Measurements from ENCODE around the gene TRIM74. TPM values are rescaled to one million over a fixed set of nuclear protein-coding genes. Genes with fewer than 3 reads are reported as not detected.
"Not testable (repeated sequence)": the region's sequence is repeated elsewhere in the genome, so short reads cannot be mapped to it uniquely, and the experiment has no call there.

TRIM74 gene
- polyA plus RNA-seq (2011; rRNA removed) = 0.09 TPM in 1 of 2 replicates, not detected in the other
- not detected in 2 replicates for polyA minus RNA-seq (2011; rRNA and poly(A)+ RNA removed)

DNA sequence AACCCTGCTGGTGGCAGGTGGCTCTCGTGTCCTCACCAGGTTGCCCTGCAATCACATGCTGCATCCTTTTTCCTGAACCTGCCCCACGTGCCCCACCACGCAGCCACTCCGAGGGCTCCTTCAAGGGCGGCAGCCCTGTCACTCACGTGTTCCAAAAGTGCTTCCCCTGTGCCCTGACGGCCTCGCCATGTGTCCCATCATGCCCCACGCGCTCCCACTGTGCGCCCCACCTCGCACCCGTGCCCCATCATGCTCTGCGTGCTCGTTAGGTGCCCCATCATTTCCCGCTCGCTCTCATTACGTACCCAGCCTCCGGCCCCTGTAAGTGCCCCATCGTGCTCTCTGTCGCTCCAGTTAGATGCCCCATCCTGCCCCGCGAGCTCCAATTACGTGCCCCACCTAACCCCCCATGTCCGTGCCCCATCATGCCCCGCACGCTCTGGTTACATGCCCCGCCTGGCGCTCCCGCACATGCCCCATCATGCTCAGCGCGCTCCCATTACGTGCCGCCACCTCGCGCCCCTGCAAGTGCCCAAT lies at the start of gene TRIM74:
TRIM74 (minus strand) TSS at position 487 of the 537 bp plus-strand sequence. CDS start 3,309 bp downstream, outside the sequence.
- H3K27ac ChIP-seq (ENCODE audit: low read depth, low read length); H3K9me3 ChIP-seq (ENCODE audit: control insufficient read depth, insufficient read depth, low read length); H3K27me3 ChIP-seq (ENCODE audit: control insufficient read depth, insufficient read depth, low read length); POLR2A ChIA-PET; H3K4me3 ChIP-seq (ENCODE audit: low read depth, low read length); DNase-seq (ENCODE audit: low read depth, low spot score); CTCF ChIA-PET: not testable (repeated sequence)

DNA sequence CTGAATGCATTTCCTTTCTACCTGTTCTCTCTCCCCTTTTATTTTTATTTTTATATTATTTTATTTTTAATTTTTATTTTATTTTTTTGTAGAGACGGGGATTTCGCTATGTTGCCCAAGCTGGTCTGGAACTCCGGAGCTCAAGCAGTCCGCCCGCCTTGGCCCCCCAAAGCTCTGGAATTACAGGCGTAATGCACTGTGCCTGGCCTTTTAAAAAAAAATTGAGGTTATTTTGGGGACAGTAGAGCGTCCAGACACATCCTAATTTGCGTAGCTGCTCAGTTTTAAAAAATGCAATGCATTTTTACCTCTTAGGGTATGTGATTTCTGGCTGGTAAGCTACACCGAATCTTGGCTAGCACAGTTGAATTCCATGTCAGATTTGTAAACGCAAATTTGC lies 37.2 kb upstream of the TRIM74 start:
- peak overlapping the region; percentile 49 for H3K4me3 ChIP-seq (ENCODE audit: low read depth, low read length)
- POLR2A ChIA-PET; H3K9me3 ChIP-seq (ENCODE audit: control insufficient read depth, insufficient read depth, low read length); H3K27me3 ChIP-seq (ENCODE audit: control insufficient read depth, insufficient read depth, low read length); H3K27ac ChIP-seq (ENCODE audit: low read depth, low read length); CTCF ChIA-PET; DNase-seq (ENCODE audit: low read depth, low spot score): not testable (repeated sequence)

DNA sequence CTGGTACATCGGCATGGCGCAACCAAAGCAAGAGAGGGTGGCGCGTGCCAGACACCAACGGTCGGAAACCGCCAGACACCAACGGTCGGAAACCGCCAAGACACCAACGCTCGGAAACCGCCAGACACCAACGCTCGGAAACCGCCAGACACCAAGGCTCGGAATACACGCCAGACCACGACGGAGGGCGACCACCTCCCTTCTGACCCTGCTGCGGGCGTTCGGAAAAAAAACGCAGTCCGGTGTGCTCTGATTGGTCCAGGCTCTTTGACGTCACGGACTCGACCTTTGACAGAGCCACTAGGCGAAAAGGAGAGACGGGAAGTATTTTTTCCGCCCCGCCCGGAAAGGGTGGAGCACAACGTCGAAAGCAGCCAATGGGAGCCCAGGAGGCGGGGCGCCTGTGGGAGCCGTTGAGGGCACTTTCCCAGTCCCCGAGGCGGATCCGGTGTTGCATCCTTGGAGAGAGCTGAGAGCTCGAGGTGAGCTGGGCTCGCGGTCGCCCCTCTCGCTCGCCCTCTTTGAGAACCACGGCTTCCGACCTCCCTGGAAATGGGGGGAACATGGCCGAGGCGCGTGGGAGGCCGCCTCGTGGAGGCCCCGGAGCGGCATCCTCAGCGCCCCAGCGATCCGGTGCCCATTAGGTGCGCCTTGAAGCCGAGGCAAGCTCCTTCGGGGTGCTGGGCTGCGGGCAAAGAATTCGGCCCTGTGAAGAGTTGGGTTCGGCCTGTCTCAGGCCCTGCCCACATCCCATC lies 36.6 kb upstream of the TRIM74 start:
- H3K27ac ChIP-seq (ENCODE audit: low read depth, low read length) = peak overlapping the region; percentile 89
- POLR2A ChIA-PET; H3K27me3 ChIP-seq (ENCODE audit: control insufficient read depth, insufficient read depth, low read length); CTCF ChIA-PET; H3K9me3 ChIP-seq (ENCODE audit: control insufficient read depth, insufficient read depth, low read length): not testable (repeated sequence)
- peak; percentile 18 for DNase-seq (ENCODE audit: low read depth, low spot score)
- peak overlapping the region; percentile 66 for H3K4me3 ChIP-seq (ENCODE audit: low read depth, low read length)

DNA sequence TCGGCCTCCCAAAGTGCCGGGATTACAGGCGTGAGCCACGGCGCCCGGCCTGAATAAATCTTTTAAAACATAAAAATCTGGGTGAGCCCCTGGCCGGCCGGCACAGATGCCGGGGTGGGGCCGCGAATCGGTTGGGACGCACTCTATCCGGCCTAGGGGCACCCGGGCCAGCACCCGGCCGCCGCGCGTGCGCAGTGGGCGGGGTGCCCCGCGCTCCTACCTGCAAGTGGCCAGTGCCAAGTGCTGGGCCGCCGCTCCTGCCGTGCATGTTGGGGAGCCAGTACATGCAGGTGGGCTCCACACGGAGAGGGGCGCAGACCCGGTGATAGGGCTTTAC lies 36.1 kb upstream of the TRIM74 start:
- H3K27me3 ChIP-seq (ENCODE audit: control insufficient read depth, insufficient read depth, low read length); H3K9me3 ChIP-seq (ENCODE audit: control insufficient read depth, insufficient read depth, low read length); POLR2A ChIA-PET; DNase-seq (ENCODE audit: low read depth, low spot score); CTCF ChIA-PET: not testable (repeated sequence)
- H3K27ac ChIP-seq (ENCODE audit: low read depth, low read length) = peak overlapping the region; percentile 39
- H3K4me3 ChIP-seq (ENCODE audit: low read depth, low read length) = peak overlapping the region; percentile 66

DNA sequence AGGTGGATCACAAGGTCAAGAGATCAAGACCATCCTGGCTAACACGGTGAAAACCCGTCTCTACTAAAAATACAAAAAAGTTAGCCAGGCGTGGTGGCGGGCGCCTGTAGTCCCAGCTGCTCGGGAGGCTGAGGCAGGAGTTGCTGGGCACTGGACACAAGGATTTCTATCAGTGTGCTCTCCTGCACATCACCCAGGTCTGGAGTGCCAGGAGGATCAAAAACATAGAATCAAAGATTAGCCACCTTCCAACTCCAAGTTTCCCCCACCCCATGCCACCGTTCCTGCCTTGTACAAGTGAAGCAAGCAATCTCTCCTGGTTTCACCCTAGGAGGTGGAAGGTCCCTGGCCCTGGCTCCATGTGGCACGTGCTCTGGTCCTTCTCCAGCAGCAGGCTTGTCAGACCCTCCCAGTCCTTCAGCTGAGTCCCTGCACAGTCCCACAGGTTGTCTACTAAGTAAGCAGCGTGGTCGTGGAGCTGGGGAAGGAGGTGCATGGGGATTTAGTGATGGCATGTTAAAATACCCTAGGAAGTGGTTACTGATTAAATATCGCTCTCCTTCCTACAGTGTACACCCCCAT lies 28.7 kb upstream of the TRIM74 start:
- CTCF ChIA-PET; POLR2A ChIA-PET; H3K4me3 ChIP-seq (ENCODE audit: low read depth, low read length); H3K9me3 ChIP-seq (ENCODE audit: control insufficient read depth, insufficient read depth, low read length); H3K27me3 ChIP-seq (ENCODE audit: control insufficient read depth, insufficient read depth, low read length); DNase-seq (ENCODE audit: low read depth, low spot score); H3K27ac ChIP-seq (ENCODE audit: low read depth, low read length): not testable (repeated sequence)

DNA sequence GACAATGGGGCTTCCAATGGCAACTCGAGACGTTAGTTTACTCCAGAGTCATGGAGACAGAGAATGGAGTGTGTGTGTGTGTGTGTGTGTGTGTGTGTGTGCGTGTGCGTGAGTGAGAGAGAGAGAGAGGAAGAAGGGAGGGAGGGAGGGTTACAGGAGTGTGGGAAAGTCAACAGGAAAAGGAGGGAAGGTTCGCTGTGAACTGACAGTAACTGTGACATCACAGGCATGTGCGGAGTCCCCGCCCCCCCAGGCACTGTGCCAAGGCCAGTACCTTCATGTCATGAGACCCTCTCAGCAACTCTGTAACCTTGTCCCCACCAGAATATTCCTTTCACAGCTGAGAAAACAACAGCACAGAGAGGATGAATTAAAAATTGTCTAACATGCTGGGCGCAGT lies 28.2 kb upstream of the TRIM74 start:
- CTCF ChIA-PET; POLR2A ChIA-PET; H3K4me3 ChIP-seq (ENCODE audit: low read depth, low read length); DNase-seq (ENCODE audit: low read depth, low spot score); H3K9me3 ChIP-seq (ENCODE audit: control insufficient read depth, insufficient read depth, low read length); H3K27ac ChIP-seq (ENCODE audit: low read depth, low read length); H3K27me3 ChIP-seq (ENCODE audit: control insufficient read depth, insufficient read depth, low read length): not testable (repeated sequence)

DNA sequence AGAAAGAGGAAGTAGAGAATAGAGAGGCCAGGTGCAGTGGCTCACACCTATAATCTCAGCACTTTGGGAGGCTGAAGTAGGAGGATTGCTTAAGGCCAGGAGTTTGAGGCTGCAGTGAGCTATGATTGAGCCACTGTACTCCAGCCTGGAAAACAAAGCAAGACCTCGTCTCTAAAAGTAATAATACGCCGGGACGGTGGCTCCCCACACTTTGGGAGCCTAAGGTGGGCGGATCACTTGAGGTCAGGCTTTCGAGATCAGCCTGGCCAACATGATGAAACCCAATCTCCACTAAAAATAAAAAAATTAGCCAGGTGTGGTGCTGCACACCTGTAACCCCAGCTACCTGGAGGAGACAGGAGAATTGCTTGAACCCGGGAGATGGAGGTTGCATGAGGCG lies 26.2 kb upstream of the TRIM74 start:
- POLR2A ChIA-PET; H3K27ac ChIP-seq (ENCODE audit: low read depth, low read length); DNase-seq (ENCODE audit: low read depth, low spot score); H3K4me3 ChIP-seq (ENCODE audit: low read depth, low read length); CTCF ChIA-PET; H3K27me3 ChIP-seq (ENCODE audit: control insufficient read depth, insufficient read depth, low read length); H3K9me3 ChIP-seq (ENCODE audit: control insufficient read depth, insufficient read depth, low read length): not testable (repeated sequence)

DNA sequence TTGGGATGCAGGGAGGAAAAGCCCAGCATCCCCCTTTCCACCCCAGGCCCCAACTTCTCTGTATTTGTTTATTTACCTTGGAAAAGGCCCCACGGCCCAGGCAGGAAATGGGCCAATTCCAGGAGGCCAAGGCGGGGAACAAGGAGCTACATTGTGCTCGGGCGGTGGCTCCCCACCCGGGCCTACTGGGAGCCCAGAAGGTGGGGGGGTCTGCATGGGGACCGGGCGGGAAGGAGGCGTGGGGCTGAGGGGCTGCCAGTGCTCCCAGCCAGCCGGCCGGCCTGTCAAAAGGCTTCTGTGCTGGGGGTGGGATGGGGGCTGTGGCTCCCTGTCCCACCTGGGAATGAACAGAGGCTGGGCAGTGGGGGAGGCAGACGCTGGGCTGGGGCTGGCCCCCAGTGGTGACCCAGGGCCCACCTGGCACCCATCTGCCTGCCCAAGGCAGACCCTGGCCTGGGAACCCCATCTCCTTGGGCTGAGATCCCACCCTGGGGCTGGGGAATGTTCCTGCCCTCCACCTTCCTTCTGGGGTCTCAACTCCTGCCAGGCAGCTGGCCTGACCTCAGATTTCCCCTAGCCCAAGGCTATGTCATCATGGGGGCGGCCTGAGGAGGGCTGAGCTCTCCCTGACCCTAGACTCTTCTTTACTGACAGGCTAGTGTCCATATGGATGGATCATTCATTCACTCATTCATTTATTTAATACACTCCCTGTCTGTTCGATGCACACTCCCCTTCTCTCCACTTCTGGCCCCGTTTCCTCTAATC lies 21.1 kb upstream of the TRIM74 start:
- CTCF ChIA-PET; POLR2A ChIA-PET; DNase-seq (ENCODE audit: low read depth, low spot score); H3K4me3 ChIP-seq (ENCODE audit: low read depth, low read length); H3K9me3 ChIP-seq (ENCODE audit: control insufficient read depth, insufficient read depth, low read length); H3K27me3 ChIP-seq (ENCODE audit: control insufficient read depth, insufficient read depth, low read length); H3K27ac ChIP-seq (ENCODE audit: low read depth, low read length): not testable (repeated sequence)

DNA sequence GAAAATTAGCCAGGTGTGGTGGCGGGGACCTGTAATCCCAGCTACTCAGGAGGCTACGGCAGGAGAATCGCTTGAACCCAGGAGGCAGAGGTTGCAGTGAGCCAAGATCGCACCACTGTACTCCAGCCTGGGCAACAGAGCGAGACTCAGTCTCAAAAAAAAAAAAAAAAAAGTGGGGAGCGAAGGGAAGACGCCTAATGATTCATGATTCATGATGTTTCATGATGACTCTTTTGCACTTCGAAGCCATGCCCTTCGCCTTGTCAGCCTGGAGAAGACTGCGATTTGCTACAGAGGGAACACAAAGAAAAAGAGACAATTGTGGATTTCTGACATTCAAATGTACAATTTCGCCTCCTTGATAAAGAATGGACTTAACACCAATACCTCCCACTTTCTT lies 12.8 kb upstream of the TRIM74 start:
- H3K27me3 ChIP-seq (ENCODE audit: control insufficient read depth, insufficient read depth, low read length); H3K9me3 ChIP-seq (ENCODE audit: control insufficient read depth, insufficient read depth, low read length); CTCF ChIA-PET; DNase-seq (ENCODE audit: low read depth, low spot score); H3K27ac ChIP-seq (ENCODE audit: low read depth, low read length); H3K4me3 ChIP-seq (ENCODE audit: low read depth, low read length); POLR2A ChIA-PET: not testable (repeated sequence)

DNA sequence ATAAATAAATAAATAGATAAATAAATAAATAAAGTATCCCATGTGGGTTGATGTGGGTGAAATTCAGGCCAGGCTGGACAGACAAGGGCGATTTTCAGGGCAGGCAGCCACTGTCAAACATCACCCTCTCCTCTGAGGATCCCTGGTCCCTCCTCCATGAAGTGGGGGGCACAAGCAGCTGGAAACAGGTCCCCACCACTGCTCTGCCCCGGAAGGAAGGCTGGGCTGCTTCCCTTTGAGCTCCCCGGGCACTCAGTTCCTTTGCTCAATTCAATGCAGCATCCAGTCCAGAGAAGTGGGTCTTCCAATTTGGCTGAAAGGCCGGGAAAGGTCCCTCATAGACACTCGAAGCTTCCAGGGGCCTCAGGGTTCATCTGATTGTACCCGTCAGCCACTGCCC lies 11.1 kb upstream of the TRIM74 start:
- H3K9me3 ChIP-seq (ENCODE audit: control insufficient read depth, insufficient read depth, low read length); H3K27me3 ChIP-seq (ENCODE audit: control insufficient read depth, insufficient read depth, low read length); H3K4me3 ChIP-seq (ENCODE audit: low read depth, low read length); POLR2A ChIA-PET; H3K27ac ChIP-seq (ENCODE audit: low read depth, low read length); DNase-seq (ENCODE audit: low read depth, low spot score); CTCF ChIA-PET: not testable (repeated sequence)

DNA sequence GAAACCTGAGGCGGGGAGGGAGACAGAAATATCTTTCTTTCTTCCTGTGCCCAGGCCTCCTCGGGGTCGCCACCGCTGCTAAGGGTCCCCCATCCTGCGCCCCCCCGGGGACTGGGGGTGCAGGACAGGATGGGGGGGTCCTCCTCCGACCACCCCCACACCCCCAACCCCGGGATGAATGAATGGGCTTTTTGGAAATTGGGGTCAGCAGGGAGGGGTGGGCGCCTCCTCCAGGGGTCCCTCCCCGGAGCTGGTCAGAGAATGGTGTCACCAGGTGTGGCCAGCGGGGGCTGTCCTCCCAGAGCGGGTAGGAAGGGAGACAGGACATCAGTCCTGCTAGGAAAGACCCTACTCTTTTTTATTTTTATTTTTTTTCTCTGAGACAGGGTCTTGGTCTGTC lies 7.2 kb upstream of the TRIM74 start:
- DNase-seq (ENCODE audit: low read depth, low spot score); H3K27me3 ChIP-seq (ENCODE audit: control insufficient read depth, insufficient read depth, low read length); CTCF ChIA-PET; H3K9me3 ChIP-seq (ENCODE audit: control insufficient read depth, insufficient read depth, low read length); H3K4me3 ChIP-seq (ENCODE audit: low read depth, low read length); H3K27ac ChIP-seq (ENCODE audit: low read depth, low read length); POLR2A ChIA-PET: not testable (repeated sequence)
